T-helper 1 cell treated with Interleukin-12 subunit alpha and Interleukin-12 subunit beta and Interleukin-4 antibody, amounts not matched to agents 30 ng/mL and 1 ng/mL, for 36 hours (primary cell): ENCODE results near the gene IKZF2. TPM values are rescaled to one million over a fixed set of nuclear protein-coding genes. Genes with fewer than 3 reads are reported as not detected.

Experiments
- intact Hi-C: fragments of 100-400 bp; cut with micrococcal nuclease; formaldehyde crosslinking; loops from one replicate; pipeline ENCODE4 v1.15.1; 2024
- total RNA-seq: library from RNA; stranded (reverse); gene quantifications from 2 replicates; pipeline ENCODE4 v1.2.3, GENCODE V29; 2022

IKZF2 gene
- total RNA-seq, 1 donor from 2014 or later: 2.6 TPM

DNA sequence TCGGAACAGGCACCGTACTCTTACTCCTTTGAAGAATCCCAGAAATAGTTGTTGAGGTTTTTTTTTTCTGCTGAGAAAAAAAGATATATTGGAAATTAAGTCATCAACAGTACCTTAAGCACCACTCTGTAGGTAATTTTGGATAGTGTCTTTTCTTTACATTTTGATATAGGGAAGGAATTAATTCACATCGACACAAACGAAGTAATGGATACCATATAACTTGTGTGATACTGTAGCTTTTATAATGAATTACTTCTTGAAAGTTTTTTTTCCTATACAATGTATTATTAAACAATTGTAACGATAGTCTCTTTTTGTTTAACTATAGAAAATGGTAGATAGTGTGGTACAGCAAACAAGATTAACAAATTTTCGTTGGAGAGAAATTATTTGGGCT, 1.5 kb upstream of the IKZF2 start:
- intact Hi-C loops: loop anchor here (1.0 to 5.0 kb wide), 8 partner anchors 79 to 1654 kb away; partner anchors contain the start of genes BARD1 and SPAG16

DNA sequence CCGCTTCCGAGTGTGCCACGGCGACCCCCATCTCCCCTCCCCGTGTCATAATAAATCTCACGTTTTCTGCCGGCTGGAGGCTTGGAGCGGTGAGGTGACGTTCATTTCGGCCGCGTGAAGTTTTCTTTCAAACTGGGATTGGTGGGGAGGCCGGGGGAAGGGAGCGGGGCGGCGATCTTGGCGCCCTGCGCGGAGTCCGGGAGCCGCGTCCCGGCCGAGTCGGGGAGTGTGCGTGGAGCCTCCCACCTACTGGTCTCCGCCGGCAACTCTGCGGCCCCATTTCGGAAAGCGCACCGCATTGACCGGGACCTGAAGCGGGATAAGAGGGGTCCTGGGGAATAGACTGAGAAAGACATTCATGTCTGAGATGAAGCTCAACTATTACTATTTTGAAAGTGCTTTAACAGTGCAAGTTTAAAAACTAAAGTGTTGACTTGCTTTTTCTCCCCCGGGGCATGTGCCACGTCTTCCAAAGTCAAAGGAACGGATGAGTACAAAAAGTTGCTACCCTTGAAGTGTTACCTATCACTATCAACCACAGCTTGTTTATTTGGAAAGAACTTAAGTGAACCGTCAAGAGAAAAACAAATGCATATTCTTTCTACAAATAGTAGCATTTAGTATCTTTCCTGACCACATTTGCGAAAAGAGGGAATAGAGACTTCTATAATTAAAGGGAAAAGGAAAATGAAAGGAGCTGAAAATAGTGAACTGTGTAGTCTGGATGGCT, 818 bp upstream of the IKZF2 start:
- intact Hi-C loops: loop anchor here (5.0 kb wide), 4 partner anchors 80 to 1655 kb away; partner anchors contain the start of gene BARD1

DNA sequence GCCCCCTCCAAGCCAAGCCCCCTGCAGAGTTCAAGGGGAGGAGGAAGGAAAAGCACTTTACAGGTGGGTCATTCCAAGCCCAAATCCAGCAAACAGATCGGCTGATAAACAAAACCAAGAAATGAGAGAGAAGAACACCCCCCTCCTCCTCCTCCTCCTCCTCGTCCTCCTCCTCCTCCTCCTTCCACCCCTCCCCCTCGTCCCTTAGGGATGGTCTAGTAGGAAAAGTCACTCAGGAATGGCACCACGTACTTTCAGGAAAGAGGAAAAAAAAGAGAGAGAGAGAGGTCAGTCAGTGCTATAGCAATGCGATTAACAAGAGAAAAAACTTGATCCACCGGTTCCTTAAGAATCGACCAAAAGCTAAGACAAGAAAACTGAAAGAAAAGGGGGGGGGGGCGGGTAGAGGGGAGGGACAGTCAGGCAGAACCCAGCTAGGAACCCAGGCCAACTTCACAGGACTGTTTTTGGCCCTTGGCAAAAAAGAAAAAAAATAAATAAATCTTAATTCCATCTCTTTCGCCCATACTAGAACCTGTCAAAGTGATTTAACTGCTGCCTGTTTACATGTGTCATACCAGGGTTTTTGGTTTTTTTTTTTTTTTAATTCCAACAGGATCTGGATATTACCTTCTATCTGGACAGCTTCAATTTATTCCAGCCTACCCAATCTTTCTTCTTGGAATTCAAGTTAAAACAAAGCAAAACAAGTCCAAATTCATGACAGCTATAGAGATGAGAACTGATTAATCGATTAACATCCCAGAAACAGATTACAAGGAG, 906 bp downstream of the IKZF2 start:
- intact Hi-C loops: loop anchor here (1.0 to 5.0 kb wide), 7 partner anchors 32 to 1657 kb away; partner anchors contain the start of gene BARD1

DNA sequence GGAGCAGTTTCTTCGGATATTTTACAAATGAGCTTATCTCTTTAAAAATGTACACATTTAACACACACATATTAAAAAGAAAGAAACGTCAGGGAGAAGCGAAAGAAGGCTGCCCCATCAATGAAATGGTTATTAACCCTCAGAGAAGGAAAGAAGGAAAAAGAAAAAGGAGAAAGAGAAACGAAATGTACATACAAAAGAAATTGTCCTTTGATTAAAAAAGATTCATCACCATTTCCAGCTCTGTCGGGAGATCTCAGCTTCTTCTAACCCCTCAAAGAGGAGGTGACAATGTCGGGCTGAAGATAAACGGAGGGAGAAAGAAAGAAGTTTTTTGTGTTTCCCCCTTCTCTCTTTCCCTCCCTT, 1.5 kb downstream of the IKZF2 start:
- intact Hi-C loops: loop anchor here (2.0 to 5.0 kb wide), 6 partner anchors 31 to 1657 kb away; partner anchors contain the start of gene BARD1

DNA sequence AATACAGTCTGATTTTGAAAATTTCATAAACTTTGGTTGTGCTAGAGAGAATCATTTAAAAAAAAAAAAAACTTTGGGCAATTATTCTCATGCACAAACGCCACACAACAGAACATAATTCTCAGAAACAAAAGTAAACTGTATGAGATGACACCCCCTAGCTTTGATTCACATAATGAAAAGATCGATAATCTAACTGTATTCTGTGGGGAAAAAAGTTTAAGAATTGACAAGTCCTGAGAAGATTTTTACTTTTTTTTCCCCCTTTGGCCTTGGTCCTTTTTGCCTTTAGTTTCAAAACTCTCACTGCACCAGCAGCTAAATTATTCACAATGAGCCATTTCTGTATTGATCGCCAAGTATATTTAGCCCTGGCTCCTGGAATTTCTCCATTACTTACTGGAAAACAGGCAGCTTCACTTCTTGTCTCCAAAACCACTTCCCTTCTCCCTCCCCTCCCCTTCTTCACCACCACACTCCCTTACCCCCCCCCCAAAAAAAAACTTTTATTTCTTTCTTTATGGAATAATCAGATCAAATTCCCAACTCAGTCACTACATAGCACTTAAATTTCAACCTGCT, 2.0 kb downstream of the IKZF2 start:
- intact Hi-C loops: no loop called here

DNA sequence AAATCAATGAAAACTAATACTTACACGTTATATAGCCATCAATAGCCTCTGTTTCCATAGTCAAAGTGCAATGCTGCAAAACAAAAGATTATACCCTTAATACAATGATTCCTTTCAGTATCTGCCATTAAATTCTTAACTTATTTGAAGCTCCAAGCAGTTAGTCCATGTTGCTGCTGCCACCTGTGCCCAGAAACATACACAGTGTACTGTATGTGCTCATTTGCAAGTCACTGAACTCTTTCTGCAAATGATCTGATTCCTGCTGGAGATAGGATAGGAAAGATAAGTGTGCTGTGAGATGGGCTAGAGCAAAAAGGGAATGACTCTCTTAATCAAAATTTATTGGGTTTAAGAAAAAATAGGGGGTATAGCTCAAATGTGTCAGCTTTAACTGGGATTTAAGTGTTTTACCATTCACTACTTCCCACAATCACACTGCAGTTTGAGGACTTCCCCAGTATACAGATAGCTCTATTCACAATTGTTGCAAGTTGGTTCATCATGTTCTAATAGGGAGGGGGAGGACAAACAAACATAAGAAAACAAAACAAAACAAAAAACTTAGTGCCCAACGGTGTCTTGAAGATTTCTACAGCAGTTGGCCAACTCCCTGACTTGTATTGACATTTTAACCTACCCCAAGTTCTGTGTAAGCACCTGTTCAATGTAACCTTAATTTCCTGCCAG, 2.7 kb downstream of the IKZF2 start:
- intact Hi-C loops: no loop called here

DNA sequence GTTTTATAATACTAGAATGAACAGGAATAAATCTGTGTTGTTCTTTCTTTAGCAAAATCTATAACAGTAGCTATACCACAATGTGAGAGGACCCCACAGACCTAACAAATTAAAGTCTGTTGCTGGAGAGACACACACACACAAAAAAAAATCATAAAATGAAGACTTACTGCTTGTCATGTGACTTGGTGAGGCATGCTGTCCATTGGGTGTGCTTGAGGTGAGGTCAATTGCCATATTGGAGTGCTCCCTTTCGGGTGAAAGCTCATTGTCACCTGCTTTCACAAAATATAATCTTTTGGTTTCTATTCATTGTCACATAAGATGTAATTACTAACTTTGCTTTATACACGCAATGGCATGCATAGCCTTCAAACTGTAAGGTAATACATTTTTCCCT, 3.9 kb downstream of the IKZF2 start:
- intact Hi-C loops: no loop called here

DNA sequence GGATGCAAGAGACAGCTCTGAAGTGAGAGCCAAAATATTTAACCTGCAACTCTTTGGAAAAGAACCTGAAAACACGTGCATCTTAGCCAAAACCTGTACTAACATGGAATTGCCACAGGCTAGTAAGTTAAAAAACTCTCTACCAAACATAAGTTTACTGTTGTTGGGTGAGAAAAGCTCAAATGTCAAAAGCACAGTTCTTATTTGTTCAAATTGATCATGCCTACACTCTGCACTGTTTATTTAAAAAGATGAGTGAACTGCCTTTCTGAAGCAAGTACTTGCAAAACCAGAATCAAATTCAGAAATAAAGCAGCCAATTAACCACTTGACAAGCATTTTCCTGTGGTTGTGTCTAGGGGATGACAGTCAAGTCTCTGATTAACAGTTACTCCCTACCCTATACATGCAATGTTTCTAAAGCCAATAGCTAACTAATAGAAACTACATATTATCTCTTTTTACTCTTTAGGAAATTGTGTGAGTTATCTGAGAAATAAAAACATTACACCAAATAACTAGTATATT, 5.6 kb downstream of the IKZF2 start:
- intact Hi-C loops: no loop called here

DNA sequence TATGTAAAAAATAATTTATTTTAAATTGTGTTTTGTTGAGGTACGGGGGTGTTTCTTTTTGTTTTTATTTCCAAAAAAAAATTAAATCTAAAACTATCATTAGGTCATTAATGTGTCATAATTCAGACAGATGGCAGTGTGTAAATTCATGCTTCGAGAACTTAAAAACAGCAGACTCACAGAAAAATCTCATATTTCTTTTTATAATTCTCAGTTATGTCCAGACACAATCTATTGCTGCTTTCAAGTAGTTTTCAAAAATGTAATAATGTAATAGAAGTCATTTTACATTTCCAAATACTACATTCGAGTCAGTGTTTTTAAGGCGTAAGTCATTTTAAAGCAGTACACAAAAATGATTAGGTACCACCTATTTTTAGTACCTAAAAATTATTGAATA, 14.3 kb downstream of the IKZF2 start:
- intact Hi-C loops: no loop called here

DNA sequence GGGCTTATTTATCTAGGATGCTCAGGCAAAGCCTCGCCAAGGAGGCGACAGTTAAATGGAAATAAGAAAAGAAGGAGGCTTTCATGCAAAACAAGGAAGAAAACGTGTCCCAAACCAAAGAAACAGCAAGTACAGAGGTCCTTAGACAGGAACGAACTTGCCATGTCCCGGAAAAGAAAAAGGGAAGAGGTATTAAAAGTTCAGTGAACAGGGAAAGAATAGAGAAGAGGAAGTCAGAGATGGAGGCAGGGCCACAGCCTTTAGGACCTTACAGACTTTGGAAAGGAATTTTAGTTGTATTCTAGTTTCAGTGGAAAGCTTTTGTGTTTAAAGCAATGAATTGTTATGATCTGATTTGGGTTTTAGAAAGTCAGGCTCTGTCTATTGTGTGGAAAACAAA, 22.1 kb downstream of the IKZF2 start:
- intact Hi-C loops: no loop called here

DNA sequence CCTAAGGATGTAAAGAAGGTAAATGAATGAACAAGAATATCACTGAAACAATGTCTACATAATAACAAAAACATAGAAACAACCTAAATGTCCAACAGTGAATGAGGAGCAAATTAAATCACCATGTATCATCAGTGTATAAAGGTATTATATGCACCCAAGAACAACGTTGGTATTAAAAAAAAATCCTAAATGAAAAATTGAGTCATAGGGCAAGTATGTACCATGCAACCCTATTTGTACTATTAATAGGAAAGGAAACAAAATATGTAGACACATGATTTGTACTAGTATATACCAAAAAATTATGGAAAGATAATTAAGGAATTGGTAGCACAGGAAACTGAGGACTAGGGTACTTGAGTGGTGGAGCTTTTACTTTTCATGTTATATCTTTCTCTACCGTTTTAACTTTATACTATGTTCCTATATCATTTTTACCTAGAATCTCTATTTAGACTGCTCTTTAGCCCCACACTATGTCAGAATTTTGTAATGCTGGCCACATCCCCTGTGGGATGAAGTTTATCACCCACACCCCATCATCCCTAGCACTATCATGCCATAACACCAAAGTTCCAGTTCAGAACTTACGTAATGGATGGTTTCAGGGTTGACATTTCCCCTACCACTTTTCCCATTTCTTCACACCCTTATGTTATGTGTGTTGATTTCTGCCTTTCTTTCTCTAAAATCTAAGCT, 25.6 kb downstream of the IKZF2 start:
- intact Hi-C loops: no loop called here

DNA sequence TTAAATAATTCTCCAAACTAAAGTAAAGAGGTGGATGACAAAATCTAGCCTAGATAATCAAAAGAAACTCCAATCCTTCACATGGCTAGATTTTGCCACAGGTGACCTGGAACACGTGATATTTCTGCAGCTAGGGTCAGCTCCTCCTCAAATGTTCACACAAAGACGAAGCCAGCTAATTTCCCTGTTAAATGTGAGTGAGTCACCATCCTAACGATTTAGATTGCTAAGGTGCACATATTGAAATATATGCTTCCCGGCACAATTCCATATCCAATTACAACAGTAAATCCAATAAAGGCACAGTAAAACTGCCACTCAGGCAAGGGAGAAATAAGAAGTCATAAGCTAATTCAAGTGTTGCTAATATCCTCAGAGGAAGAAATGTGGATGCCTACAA, 28.7 kb downstream of the IKZF2 start:
- intact Hi-C loops: no loop called here

DNA sequence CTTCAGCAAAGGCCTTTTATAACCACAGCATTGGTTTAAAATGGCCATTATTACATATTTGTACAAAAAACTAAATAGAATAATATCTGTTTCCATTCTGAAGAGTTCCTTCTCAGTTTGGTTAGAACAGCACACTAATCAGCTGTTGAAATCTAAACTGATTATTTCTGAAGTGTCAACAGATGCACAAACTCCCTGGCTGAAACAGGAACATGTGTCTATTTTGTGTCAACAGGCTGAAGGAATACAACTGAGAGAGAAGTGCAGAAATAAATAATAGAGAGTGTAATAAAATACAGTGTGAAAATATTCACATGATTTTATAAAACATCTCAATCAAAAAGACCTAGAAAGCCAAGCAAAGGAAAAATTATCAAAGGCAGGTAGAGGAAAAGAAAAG, 29.7 kb downstream of the IKZF2 start:
- intact Hi-C loops: no loop called here

DNA sequence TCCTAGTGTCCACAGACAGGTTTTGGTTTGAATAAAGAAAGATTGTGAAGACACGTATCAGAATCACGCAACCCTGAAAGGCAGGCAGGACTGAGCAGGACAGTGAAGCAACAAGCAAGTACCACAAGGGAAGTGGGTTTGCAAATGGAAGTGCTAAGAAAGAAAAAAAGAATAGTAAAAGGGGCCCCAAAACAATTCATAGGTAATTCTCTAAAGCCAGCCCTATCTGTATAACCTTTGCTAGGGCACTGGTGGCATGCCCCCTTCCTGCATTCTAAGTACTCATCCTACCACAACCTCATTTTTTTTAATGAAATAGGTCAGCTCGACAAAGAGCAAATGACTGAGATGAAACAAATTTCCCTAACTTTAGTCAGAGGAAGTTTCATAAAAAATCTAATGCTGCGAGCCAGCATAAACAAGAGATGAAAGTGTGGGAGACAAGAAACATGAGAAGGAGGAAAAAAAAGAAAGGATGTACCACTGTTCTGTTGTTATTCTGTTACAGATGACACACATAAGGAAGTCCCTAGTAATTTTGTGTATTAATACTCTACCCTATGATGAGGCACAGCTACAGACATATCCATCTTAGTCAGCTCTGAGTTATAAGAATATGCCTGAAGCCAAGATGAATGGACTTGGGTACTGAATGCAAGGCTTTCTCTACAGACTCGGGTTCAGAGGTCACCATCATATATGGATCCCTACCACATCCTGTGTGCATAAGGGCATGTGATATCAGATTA, 32.2 kb downstream of the IKZF2 start:
- intact Hi-C loops: loop anchor here (1.0 to 2.0 kb wide), 2 partner anchors 32 to 103 kb away; partner anchors contain the start of gene IKZF2

DNA sequence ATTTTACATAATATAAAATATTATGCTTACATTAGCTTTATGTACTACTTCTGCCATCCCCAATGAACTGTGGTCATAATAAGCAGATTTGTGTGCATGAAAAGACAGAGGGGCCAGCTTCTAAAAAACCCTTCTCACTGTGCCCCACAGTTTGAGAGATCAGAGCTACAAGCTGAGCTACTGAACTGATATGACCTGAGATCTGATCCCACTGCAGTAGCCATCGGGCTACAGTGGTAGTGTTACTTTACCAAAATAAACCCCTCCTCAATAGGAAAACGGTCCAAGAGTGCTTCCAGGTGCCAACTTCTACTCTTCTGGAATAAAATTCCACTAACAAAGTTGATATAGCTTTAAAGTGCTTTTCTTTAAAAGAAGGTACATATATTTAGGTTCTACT, 43.1 kb downstream of the IKZF2 start:
- intact Hi-C loops: no loop called here

DNA sequence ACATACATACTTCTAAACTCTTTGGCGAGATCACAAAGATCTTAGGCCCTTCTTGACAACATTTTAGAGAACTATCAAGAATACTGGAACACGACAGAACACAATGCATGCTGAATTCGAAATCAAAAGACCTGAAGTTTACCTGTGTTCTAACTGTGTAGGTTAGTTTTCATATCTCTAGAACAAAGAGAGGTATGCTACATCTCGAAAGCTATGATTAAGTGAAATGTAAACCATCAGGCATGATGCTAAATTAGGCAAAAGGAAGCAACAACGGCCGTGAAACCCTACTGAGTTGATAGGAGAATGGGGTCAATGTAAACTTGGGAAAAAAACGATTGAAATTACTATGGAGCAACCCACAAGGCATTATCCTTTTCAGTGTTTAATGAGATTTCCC, 43.7 kb downstream of the IKZF2 start:
- intact Hi-C loops: no loop called here

DNA sequence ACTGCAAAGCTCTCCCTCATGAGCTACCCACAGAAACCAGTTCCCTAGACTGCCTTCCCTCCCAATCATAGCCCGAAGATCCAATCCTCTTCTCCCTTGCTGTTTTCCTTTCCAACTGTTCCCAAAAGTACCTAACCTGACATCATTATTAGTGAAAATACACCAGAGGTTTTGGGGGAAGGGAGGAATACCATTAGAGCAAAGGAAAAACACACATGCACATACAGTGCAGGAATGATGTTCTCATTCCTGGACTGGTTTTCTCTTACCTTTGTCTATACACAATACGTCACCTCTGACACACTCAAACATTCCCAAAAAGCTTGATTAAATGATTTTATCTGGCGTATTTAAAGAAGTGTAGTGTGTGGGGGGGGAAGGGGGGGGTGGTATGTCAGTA, 46.2 kb downstream of the IKZF2 start:
- intact Hi-C loops: loop anchor here (2.0 kb wide), 1 partner anchor 46 kb away; the partner anchor contains the start of gene IKZF2

DNA sequence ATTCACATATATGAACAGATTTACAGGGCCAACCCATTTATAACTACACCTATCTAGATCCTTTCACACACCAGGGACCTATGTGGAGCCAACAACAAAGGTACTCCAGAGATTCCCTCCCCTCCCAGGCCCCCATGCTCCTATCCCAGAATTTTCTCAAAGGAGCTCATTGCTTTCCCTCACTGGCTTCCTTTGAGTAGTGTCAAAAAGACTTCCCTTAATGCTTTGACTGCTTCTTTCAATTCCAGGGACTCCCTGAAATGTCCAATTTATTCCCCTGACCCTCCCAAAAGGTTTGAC, 46.6 kb downstream of the IKZF2 start:
- intact Hi-C loops: loop anchor here (2.0 kb wide), 1 partner anchor 46 kb away; the partner anchor contains the start of gene IKZF2

DNA sequence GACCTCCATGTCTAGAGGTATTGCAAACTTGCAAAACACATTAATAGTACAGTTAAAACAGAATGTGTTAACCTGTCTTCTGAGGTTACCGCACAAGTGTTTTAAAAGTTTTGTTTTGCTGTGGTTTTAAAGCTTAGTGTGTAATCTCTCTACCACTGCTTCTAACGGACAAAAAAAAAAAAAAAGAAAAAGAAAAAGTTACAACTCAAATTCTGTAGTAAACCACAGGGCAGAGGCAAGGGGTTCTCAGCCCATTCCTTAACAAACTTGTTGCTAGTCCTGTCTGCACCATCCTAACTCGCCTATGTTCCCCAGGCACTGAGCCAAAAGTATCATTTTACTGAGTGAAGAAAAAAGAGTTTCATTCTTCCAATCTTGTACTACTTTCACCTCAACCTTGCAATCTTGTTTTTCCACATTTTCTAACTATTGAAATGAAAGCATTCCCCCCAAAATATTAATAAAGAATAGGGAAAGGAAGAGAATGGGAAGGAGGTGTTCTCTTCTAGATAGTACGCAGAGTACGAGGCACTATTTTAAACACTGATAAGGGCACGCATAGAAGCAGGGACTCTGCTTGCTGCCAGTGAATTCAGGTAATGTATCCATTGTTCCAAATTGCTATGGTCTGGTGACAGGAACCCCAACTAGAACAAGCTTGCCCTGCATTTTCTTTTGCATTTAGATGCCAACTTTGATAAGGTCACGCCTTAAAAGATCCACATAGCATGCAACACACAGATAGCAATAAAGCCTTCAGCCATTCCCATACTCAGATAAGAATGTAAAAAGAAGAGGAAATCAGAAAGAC, 47.1 kb downstream of the IKZF2 start:
- intact Hi-C loops: loop anchor here (2.0 kb wide), 1 partner anchor 47 kb away; the partner anchor contains the start of gene IKZF2
